ENCODE measurements around the gene CTDSP1.
A peak's percentile ranks its signal among the peaks of the same experiment; 100 is the strongest.

CTDSP1 gene

GRCh38 chr2:218400167-218400929, 680 bp downstream of the CTDSP1 start:
- no peak for DNase-seq

- DNase-seq = no peak
Observed at GRCh38 chr2:218400930-218401881, 1.5 kb downstream of the CTDSP1 start.

- DNase-seq = no peak
Observed at GRCh38 chr2:218401890-218402289, 2.2 kb downstream of the CTDSP1 start.

GRCh38 chr2:218402491-218402901, 2.8 kb downstream of the CTDSP1 start:
- no peak for DNase-seq

GRCh38 chr2:218402911-218403411, 3.3 kb downstream of the CTDSP1 start:
- no peak for DNase-seq

- DNase-seq = no peak
Observed at GRCh38 chr2:218403810-218404209, 4.1 kb downstream of the CTDSP1 start.

GRCh38 chr2:218404351-218405085, 4.8 kb downstream of the CTDSP1 start:
- no peak for DNase-seq

GRCh38 chr2:218405086-218405745, 5.5 kb downstream of the CTDSP1 start:
- DNase-seq = no peak

- DNase-seq = no peak
Observed at GRCh38 chr2:218405746-218406208, 6.1 kb downstream of the CTDSP1 start.

- peak; percentile 79 for DNase-seq
Observed at GRCh38 chr2:218406209-218406948, 6.7 kb downstream of the CTDSP1 start.

GRCh38 chr2:218406949-218407618, 7.4 kb downstream of the CTDSP1 start:
- peak; percentile 30 for DNase-seq

GRCh38 chr2:218407717-218408116, 8.0 kb downstream of the CTDSP1 start:
- no peak for DNase-seq

- DNase-seq = no peak
Observed at GRCh38 chr2:218418321-218418716, 18.7 kb downstream of the CTDSP1 start.

GRCh38 chr2:218418717-218419458, 19.2 kb downstream of the CTDSP1 start, which contains the start of gene VIL1:
Gene VIL1 (plus strand): TSS chr2:218419123. CDS start chr2:218423779, 4,656 bp downstream.
- DNase-seq = no peak

- no peak for DNase-seq
Observed at GRCh38 chr2:218419630-218420216, 20.1 kb downstream of the CTDSP1 start.

- DNase-seq = no peak
Observed at GRCh38 chr2:218421027-218421426, 21.4 kb downstream of the CTDSP1 start.

- DNase-seq = no peak
Observed at GRCh38 chr2:218422403-218423086, 22.9 kb downstream of the CTDSP1 start.

GRCh38 chr2:218423584-218423983, 23.9 kb downstream of the CTDSP1 start:
- DNase-seq = no peak

- DNase-seq = no peak
Observed at GRCh38 chr2:218425531-218425930, 25.9 kb downstream of the CTDSP1 start.
